ENCODE data around the gene RSPH1.

The RSPH1 gene

DNA sequence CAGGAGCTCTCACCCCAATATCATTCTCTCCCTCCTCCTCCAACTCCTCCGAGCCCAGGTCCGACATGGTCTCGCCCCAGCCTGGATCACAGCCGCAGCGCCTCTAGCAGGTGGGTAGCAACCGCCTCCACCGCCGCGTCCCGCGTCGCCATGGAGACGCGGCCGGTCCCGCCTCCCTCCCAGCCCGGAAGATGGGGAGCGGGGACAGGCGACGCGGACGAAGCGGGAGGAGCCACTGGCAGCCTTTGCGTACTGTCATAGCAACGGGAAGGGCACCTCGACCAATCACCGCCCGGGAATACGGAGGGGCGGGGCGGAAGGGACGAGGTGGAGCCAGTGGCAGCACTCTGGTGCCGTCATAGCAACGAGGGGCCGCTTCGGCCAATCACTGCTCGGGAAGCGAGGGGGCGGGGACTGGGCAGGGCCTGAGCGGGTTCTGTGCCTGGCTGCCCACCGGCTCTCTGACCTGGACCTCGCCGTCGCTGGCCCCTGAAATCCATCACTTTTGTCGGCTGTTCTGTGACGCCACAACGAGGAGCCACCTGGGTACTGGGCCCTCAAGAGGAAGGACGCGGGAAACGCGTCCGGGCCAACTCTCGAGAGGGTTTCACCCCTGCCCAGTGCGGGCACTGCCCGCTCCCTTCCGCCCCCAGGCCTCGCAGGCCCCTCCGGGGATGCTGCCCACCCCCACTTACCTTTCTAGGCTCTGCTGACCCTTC, at the start of gene RSPH1:
RSPH1 (minus strand) TSS at position 105 of the 719 bp plus-strand sequence; CDS start at position 67, 38 bp downstream.
- DNase-seq = peak; percentile 98

DNA sequence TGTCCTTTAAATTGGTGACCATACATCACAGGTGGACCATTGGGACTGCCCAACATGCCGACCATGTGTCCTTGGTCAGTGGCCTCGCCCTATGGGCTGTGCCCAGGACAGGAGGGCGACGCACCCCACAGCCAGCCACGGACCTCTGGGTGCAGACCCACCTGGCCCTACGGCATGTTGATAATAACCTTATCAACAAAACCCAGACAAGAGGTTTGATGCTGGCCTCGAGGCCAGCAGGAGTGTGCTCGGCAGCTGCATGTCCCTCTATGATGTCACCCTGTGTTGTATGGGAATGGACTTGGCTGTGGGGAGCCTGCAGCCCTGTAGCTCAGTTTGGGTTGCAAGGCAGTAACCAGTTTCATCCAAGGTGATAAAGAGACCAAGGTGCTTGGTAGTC, 49.7 kb upstream of the RSPH1 start:
- DNase-seq = no peak

DNA sequence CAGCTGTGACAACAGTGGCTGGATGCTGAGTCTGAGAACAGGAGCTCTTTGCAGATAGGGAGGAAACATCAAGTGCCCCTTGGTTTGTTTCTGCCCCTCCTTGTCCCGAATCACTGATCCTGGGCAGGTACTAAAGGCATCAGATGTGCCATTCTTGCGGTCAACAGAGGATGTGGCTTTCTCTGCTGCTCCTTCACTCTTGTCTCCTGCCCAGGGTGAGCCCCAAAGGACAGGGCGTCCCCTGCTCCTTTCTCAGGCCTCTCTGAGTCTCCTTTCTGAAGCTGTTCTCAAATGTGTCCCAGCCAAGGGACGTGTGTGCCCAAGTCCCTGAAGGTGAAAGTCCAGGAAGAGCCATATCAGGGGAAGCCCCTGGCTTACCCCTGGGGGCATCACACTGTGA, 49.3 kb upstream of the RSPH1 start:
- DNase-seq = no peak

DNA sequence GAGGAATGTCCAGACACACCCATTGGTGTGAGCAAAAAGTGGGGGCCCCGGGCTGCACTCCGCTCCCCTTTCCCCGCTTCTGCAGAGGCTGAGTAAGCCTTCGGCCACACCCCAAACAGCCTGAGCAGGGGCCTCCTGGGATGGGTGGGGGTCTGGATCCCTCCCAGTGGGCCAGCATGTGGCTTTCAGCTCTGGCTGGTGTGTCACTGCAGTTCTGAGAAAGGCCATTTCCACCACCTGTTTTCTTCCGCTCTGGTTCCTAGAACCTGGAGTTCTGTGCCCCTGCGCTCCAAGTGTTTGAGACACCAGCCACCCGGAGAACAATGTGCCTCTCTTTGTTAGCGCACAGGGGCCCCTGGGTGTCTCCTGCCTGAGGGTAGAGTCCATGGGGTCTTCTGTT, 48.5 kb upstream of the RSPH1 start:
- no peak for DNase-seq

DNA sequence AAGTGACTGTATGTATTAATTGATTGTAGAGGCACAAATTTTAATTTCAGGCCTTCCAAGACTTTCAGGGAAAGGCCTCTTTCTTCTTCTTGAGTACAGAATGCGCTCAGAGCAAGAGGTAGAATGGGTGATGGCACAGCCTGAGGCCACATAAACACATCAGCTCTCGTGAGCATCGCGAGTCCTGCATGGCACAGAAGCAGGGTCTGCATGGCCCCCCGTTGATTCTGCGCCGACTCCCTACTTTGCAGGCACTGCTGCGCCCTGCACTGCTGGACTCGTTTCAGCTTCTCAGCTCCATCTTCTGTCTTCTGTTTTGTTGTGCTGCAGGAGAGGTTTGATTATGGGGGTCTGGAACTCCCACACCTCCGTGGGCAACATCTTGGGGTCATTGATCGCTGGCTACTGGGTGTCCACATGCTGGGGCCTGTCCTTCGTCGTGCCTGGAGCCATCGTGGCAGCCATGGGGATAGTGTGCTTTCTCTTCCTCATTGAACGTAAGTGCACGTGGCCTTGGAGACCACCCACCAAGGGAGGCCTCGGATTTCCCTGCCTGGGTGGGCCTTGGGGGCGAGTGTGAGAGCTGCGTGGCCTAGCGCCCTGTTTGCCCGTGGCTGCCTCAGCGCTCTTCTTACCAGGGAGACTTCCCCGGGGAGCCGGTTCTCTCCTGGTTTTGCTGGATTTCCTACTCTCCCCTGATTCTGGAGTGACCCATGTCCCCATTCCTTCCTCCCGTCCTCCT, 47.3 kb upstream of the RSPH1 start:
- no peak for DNase-seq

DNA sequence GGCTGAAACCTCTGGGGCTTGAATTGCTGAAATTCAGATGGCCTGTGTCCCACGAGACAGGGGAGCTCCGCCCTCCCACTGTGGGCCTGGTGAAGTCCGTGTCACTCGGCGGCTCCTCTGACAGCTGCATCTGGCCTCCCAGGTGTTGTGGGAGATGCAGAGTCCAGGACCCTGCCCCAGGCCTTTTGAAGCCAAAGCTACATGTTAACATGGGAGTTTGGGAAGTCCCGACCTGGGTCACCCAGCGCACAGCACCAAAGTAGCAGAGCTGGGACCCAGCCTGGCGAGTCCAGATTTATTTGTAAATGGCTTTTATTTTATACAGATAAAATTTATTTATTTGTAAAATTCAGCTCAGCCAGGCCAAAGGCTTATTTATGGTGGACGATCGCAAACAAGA, 46.6 kb upstream of the RSPH1 start:
- DNase-seq = no peak

DNA sequence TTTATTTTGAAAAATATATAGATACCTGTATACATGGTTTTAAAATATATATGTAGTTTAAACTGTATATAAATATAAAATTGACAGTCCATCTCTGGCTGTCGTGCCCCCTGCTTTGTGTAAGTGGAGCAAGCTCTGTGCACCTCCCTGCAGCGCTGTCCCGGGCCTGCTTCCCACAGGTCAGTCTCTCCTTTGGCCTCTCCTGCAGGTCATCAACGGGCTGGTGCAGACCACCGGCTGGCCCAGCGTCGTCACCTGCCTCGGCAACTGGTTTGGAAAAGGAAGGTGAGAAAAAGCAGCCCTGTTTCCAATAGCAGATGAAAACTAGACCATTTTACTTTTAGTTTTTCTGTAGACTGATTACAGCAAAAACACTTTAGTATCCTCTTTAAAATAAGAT, 46.2 kb upstream of the RSPH1 start:
- no peak for DNase-seq

DNA sequence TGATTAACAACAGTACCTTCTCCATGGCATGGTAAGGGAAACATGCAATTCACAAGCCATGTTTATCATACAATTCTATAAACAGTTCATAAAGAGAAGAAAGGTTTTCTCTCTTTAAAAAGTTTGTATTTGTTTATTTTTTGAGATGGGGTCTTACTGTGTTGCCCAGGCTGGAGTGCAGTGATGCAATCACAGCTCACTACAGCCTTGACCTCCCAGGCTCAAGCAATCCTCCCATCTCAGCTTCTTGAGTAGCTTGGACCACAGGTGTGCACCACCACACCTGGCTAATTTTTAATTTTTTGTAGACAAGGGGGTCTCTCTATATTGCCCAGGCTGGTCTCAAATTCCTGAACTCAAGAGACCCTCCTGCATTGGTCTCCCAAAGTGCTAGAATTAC, 45.6 kb upstream of the RSPH1 start:
- DNase-seq = no peak

DNA sequence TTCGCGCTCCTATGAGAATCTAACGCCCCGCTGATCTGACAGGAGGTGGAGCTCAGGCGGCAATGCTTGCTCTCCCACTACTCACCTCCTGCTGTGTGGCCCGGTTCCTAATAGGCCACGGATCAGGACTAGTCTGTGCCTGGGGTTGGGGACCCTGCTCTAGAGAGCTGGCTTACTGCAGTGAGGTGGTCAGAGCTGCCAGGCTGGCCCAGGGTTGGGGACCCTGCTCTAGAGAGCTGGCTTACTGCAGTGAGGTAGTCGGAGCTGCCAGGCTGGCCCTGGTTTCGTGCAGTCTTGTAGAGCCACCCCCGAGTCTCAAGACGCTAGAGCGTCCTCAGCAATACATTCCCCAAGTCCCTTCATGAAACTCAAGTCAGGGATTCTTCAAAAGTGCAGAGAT, 45.1 kb upstream of the RSPH1 start:
- DNase-seq = no peak

DNA sequence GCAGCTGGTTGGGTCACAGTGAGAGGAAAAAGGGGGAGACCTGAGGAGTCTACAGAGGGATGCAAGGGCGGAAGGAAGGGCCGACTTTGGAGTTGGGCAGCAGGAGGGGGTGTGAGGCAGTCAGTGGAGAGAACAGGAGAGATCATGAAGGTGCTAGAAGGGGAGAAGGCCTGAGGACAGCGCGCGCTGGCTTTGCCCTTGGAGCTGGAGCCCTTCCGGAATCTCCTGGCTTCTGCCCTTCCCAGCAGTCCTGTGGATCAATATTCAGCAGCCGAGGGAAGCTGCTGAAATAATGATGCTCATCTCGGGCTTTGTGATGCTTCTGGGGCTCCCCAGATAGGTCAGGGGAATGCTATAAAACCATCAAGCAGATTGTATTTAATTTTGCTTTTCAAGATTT, 44.4 kb upstream of the RSPH1 start:
- DNase-seq = no peak

DNA sequence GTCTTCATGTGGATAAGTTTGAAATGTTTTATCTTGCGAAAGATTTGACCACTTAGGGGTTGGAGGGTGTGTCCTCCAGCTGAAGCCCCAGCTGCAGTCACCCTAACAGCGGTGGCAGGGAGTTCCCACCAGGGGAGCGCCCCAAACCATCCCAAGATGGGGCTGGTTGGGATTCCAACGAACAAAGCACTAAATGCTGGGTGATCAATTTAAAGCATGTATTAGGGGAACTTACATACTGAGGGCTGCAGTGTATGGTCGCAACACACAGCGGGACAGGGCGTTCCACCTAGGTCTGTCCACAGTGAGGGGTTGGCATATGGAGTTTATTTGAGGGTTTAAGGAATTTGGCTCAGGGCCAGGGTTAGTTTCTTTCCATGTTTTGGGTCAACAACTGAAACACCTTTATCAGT, 43.9 kb upstream of the RSPH1 start:
- no peak for DNase-seq

DNA sequence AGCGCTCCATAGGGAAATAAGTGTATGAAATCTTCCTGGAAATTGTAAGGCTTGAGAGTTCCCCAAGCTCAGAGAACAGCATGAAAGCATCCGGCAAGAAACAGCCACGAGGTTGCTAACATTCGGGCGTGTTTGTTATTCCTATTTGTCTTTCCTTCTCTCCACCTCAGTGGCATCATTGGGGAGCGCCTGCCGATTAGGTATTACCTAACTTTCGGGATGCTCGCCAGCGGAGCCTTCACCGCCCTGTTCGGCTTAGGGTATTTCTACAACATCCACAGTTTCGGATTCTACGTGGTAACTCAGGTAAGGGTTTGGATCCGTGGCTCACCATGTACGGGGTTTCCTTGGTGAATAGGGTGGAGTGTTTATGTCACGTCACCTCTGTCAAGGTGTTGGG, 43.3 kb upstream of the RSPH1 start:
- DNase-seq = no peak

DNA sequence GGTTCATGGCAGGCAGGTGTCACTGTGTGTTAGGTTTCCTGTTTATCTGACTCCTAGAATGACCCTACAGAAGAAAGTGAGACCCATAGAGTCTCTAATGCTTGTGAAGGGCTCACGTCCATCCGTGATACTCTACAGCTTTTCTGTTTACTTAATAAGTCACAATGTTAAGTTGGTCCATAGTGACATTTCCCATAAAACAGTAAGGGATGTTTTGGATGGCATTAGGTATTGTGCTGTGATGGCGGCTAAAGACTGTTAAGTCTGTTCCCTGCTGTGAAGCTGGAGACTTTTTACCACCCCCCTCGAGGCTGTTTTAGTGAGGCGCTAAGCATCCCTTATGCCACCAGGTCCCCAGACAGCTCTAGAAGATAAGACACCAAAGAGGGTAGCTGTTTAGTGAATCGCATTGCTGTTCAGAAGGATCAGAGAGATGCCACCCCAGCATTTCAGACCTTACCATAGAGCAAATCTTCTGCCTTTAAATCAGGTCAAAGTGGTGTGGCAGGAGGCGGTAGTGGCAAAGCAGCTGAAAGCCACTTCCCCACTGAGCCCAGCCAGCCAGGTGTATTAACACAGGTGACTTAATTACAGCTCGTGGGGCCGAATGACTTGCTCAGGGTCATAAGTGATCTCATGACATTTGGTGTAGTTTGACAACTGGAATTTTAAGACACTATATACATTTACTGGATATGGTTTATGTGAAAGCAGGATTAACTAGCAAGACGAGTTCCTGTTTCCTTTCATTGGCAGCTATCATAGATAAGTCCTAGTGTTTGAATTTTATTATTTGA, 42.7 kb upstream of the RSPH1 start:
- DNase-seq = no peak

DNA sequence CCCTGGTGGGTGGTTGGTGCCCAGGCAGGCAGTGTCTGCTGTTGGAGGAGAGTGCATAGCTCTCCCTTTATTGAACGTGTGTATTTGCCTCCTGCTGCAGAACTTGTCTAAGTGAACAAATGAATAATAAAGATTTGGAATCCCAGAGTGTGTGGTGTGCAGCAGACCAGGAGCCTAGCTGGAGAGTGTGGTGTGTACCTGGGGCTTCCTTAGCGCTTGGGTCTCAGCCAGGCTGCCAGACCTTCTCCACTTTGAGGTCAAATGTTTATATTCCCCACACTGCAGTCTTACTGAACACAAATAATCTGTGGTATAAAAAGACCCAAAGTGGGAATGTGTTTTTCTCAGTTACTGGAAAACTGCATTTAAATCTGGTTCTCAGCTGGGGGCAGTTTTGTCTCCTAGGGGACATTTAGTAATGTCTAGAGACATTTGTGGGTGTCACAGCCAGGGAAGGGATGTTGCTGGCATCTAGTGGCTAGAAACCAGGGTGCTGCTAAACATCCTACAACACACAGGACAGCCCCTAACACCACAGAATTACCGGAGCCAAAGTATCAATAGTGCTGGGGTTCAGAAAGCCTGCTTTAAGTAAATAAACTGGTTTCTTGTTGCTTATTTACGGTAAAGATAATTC, 41.2 kb upstream of the RSPH1 start:
- no peak for DNase-seq

DNA sequence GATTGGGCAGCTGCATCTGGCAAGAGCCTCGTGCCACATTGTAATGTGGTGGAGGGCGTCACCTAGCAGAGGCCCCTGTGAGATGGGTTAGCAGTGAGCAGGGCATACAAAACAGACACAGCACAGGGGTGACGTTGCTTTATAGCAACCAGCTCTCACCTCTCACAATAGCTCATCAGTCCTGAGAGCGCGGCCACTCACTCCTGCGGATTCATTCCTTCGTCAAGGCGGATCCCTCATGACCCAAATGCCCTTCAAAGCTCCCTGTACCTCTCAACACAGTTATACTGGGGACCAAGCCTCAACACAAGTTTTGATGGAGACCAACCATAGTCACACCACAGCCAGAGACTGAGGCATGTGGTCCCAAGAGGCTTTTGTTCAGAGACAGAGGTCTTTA, 40.6 kb upstream of the RSPH1 start:
- DNase-seq = no peak

DNA sequence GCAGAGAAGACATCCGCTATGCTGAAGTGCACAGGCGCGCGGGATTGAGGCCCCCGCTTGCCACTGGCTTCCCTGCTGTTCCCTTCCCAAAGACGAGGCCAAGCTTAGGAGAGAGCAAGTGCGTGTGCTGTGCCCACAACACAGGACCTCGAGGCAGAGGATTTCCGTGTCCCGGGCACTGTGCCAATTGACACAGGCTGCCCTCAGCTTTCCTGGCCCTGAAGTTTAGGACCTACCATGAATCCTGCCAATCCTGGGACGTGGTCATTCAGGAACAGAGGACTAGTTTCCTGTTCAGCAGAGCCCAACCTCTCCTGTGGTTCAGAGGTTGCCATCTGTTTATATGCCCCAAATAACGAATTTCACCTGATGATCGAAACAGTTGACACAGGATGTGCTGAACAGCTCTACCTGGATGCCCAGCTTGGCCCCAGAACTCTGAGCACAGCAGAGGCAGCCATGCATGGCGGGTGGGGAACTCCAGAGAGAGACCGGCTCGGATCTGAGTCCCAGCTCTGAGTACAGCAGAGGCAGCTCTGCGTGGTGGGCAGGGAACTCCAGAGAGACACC, 39.7 kb upstream of the RSPH1 start:
- no peak for DNase-seq

DNA sequence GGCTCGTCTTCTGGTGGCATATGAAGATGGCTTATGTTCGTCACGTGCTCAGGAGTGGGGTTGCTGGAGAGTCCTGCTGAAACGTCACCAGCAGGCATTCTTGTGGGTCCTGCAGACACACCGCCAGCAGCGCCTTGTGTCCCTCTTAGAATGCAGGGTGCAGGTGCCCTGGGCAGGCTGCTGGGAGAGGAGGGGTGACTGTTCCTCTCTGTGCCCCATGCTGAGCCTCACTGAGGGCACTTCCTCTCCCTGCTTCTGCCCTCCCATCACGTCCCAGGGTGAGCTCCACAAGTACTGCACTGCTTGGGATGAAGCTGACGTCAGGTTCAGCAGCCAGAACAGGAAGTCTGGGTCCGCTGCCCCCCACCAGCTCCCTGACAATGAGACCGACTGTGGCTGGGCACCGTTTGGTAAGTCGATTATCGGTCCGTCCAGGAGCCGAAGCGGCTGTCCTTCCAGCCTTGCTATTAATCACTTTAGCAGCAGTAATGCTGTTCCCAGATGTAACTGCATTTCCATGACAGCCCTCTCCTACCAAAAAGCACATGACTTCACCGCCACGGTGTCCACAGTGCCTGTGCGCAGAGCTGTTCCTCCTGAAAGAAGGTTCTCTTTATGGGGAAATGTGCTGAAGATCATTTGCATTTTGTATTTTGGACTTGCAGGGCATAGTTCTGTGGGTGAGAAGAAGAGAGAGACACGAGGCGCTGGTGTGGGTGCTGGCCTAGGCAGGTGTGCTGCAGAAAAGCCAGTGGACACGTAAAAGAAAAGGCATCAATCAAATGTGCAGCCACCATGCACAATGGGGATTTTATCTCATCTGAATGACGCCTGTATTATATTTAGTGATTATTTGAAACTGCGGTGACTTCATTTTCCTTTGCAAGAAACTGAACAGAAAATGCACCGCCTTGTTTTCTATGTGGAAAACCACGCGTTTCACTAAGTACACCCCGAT, 38.7 kb upstream of the RSPH1 start:
- DNase-seq = no peak

DNA sequence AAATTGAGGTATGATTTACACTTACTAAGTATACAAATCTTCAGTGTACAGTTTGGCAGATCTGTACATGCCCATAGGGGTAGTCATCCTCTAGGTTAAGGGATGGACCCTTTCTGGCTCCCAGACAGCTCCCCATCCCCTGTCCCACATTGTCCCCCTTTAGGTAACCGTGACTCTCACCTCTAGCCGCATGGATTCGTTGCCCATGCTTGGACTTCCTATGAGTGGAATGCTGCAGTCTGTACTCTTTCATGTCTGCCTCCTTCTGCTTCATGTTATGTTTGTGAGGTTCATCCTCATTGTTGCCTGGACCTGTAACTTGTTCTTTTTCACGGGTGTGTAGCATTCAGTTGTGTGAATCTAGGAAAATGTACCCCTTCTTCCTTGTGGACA, 37.9 kb upstream of the RSPH1 start:
- DNase-seq = no peak

DNA sequence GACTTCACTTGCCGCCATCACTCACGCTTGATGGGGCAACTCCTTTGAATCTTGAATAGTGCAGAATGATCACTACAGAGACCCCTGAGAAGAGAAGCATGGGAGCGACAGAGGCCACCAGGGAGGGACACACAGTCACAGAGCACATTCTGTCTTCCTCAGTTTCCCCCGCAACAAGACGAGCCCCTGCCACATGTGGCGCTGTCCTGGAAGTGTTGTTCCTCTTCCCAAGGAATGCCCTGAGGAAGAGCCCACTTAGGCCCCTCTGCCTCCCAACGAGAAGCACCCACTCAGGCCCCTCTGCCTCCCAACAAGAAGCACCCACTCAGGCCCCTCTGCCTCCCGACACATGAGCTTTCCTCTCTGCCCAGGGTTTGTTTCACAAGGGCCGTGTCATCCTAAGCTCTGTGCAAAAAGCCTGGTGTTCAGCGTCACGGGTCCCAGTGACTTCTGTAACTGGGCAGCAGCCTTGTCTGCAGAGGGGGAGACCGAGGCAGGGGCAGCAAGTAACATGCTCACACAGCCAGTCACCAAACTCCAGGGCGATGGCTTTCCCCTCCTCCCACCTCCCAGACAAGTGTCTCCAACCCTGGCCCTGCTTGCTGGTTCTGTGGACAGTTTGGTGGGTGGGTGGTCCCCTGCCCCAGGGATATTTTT, 37.4 kb upstream of the RSPH1 start:
- no peak for DNase-seq

DNA sequence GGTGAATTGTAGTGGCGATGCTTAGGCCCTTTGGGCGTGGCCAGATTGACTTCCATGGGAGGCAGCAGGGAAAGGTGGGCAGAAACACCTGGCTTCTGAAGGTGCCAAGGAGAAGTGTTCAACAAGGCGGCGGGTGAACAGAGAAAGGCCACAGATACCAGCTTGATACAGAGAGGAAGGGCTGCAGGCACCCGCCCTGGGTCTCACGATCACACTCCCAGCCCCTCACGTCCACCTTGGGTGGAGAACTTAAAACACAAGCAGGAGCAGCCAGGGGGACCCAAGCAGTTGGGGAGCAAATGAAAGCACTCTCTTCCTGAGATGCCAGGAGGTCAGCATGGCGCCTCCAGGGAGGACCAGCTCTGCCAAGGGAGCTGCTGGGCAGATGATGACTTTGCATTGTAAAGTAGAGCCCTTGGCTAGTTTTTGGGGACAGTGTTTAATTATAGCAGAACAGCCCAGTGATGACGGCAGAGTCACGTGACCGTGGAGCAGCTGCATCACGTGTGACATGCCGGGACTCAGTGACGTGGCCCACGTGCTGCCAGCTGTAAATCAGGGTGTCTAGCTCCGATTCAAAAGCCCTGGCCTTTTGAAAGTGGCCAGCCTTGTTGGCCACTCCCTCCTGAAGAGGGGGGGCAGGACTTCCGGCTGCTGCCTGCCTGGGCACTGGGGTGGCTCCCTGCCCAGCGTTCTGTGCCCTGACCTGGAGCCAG, 36.6 kb upstream of the RSPH1 start:
- no peak for DNase-seq

DNA sequence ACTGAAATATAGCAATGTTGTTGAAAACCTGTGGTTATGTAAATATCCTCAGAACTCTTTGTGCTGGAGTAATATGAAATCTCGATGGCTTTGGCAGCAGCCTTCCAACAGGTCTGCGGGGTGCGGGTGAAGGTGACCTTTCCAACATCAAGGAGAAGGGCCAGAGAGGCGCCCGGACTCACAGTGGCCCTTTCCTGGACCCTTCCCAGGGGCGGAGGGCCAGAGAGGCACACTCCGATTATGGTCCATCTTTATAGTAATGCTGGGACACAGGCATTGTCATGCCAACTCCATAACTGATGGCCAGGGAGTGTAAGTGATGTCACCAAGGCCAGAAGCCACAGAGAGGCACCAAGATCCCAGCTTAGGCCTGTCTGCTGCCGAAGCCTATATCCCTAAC, 35.7 kb upstream of the RSPH1 start:
- DNase-seq = no peak

Data from retina (tissue), 1 donor.